Panc1 (cell line): ENCODE results near the gene CIC.

Source experiments
- CTCF ChIP-seq: fragments of 450-650 bp; IDR thresholded peaks from 2 replicates; pipeline ENCODE4 v1.5.1; 2017; ENCODE audit warnings: mild to moderate bottlenecking
- REST ChIP-seq, 2 experiments: IDR thresholded peaks; 2 replicates each; pipeline ENCODE4 v1.6.1; 2011 to 2012; ENCODE audit warnings: low read depth in 2 of 2, control low read depth in 1 of 2, low read length in 1 of 2, mild to moderate bottlenecking in 1 of 2, moderate library complexity in 1 of 2; ENCODE audit not compliant: insufficient read depth in 1 of 2

- TF ChIP-seq CTCF: no peak
- TF ChIP-seq REST (IDR thresholded peaks at IDR 0.05; ENCODE audit: insufficient read depth in 1 of 2, low read depth in 2 of 2, low read length in 1 of 2): no peak
These were observed 75.4 kb downstream of the CIC start for GRCh38 chr19:42344336-42344893.
